ENCODE data around the gene RNF39. TPM values are rescaled to one million over a fixed set of nuclear protein-coding genes. Genes with fewer than 3 reads are reported as not detected.

Gene RNF39
- total and polyA plus RNA-seq, 2 of the 13 experiments (the other 11 are each of a cell fraction or from before 2014, with no cell fraction given): 0.13 to 1.8 TPM

- no peak for TF ChIP-seq ZMAT5 (CRISPR knock-in tag; IDR thresholded peaks at IDR 0.05; ENCODE audit: borderline replicate concordance, low read depth)
- peak; percentile 52; the same call in 1 of the 2 replicates for TF ChIP-seq SP2 (CRISPR knock-in tag; IDR thresholded peaks at IDR 0.05)
- TF ChIP-seq RFX3 (CRISPR knock-in tag; IDR thresholded peaks at IDR 0.05): no peak
- TF ChIP-seq MZF1 (CRISPR knock-in tag; IDR thresholded peaks at IDR 0.05; ENCODE audit: borderline replicate concordance): 0 out of 2 replicates have a peak, but pooled peaks have one; percentile 35
- 0 out of 2 replicates have a peak, but pooled peaks have one; percentile 26 for TF ChIP-seq THAP8 (CRISPR knock-in tag; IDR thresholded peaks at IDR 0.05; ENCODE audit: borderline replicate concordance)
- 0 out of 2 replicates have a peak, but pooled peaks have one; percentile 25 for TF ChIP-seq ZNF510 (CRISPR knock-in tag; IDR thresholded peaks at IDR 0.05; ENCODE audit: low read depth)
- TF ChIP-seq MEIS1 (CRISPR knock-in tag; IDR thresholded peaks at IDR 0.05; ENCODE audit: borderline replicate concordance): peak; percentile 18
- TF ChIP-seq ZNF451 (CRISPR knock-in tag; IDR thresholded peaks at IDR 0.05): peak; percentile 30; the same call in 1 of the 2 replicates
- peak; percentile 51 for TF ChIP-seq ZNF18 (CRISPR knock-in tag; IDR thresholded peaks at IDR 0.05; ENCODE audit: insufficient replicate concordance)
- TF ChIP-seq ZNF660 (CRISPR knock-in tag; IDR thresholded peaks at IDR 0.05; ENCODE audit: borderline replicate concordance, low read depth): no peak
- 0 out of 2 replicates have a peak, but pooled peaks have one; percentile 18 for TF ChIP-seq JUN (CRISPR knock-in tag; IDR thresholded peaks at IDR 0.05)
- TF ChIP-seq ZC3H13 (CRISPR knock-in tag; IDR thresholded peaks at IDR 0.05): peak; percentile 63; the same call in 1 of the 2 replicates
- TF ChIP-seq, protein P1, sequence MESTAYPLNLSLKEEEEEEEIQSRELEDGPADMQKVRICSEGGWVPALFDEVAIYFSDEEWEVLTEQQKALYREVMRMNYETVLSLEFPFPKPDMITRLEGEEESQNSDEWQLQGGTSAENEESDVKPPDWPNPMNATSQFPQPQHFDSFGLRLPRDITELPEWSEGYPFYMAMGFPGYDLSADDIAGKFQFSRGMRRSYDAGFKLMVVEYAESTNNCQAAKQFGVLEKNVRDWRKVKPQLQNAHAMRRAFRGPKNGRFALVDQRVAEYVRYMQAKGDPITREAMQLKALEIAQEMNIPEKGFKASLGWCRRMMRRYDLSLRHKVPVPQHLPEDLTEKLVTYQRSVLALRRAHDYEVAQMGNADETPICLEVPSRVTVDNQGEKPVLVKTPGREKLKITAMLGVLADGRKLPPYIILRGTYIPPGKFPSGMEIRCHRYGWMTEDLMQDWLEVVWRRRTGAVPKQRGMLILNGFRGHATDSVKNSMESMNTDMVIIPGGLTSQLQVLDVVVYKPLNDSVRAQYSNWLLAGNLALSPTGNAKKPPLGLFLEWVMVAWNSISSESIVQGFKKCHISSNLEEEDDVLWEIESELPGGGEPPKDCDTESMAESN (CRISPR knock-in tag; conservative IDR thresholded peaks at IDR 0.05): no peak
- TF ChIP-seq, protein P2, sequence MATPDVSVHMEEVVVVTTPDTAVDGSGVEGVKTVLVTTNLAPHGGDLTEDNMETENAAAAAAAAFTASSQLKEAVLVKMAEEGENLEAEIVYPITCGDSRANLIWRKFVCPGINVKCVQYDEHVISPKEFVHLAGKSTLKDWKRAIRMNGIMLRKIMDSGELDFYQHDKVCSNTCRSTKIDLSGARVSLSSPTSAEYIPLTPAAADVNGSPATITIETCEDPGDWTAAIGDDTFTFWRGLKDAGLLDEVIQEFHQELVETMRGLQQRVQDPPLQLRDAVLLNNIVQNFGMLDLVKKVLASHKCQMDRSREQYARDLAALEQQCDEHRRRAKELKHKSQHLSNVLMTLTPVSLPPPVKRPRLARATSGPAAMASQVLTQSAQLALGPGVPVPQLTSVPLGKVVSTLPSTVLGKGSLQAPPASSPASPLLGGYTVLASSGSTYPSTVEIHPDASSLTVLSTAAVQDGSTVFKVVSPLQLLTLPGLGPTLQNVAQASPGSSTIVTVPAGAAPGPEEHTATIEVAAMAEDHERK (CRISPR knock-in tag; IDR thresholded peaks at IDR 0.05; ENCODE audit: low read depth): no peak
- TF ChIP-seq, protein P3, sequence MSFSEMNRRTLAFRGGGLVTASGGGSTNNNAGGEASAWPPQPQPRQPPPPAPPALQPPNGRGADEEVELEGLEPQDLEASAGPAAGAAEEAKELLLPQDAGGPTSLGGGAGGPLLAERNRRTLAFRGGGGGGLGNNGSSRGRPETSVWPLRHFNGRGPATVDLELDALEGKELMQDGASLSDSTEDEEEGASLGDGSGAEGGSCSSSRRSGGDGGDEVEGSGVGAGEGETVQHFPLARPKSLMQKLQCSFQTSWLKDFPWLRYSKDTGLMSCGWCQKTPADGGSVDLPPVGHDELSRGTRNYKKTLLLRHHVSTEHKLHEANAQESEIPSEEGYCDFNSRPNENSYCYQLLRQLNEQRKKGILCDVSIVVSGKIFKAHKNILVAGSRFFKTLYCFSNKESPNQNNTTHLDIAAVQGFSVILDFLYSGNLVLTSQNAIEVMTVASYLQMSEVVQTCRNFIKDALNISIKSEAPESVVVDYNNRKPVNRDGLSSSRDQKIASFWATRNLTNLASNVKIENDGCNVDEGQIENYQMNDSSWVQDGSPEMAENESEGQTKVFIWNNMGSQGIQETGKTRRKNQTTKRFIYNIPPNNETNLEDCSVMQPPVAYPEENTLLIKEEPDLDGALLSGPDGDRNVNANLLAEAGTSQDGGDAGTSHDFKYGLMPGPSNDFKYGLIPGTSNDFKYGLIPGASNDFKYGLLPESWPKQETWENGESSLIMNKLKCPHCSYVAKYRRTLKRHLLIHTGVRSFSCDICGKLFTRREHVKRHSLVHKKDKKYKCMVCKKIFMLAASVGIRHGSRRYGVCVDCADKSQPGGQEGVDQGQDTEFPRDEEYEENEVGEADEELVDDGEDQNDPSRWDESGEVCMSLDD (CRISPR knock-in tag; IDR thresholded peaks at IDR 0.05; ENCODE audit: borderline replicate concordance): no peak
- TF ChIP-seq NAIF1 (CRISPR knock-in tag; IDR thresholded peaks at IDR 0.05; ENCODE audit: borderline replicate concordance): no peak
- TF ChIP-seq, protein P4, sequence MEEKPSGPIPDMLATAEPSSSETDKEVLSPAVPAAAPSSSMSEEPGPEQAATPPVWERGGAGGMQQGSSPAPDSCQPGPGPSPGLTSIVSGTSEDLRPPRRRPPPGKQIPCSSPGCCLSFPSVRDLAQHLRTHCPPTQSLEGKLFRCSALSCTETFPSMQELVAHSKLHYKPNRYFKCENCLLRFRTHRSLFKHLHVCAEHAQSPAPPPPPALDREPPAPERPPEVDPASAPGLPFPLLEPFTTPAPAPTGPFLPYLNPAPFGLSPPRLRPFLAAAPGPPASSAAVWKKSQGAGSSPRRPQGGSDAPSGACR (CRISPR knock-in tag; IDR thresholded peaks at IDR 0.05): peak; percentile 70; the same call in 1 of the 2 replicates
These were observed 14.9 kb downstream of the RNF39 start (continued) for GRCh38 chr6:30060606-30061091.

Data from HepG2 (cell line).